Psoas muscle (tissue), 8 donors: ENCODE data around the gene OR56A5. TPM values are rescaled to one million over a fixed set of nuclear protein-coding genes. Genes with fewer than 3 reads are reported as not detected.
A peak's percentile ranks its signal among the peaks of the same experiment; 100 is the strongest.

Experiments used
- ATAC-seq, 4 donors: fragments of 200-7000 bp; cut with Tn5 transposase; one replicate each; pipeline ENCODE4 v1.9.1; 2020; ENCODE audit warnings: moderate library complexity in 3 of 4, mild to moderate bottlenecking in 2 of 4
- DNase-seq, 2 donors: peaks; one replicate each; pipeline ENCODE4 v3.0.0-alpha.2; 2020
- H3K27ac ChIP-seq: fragments of 200-600 bp; one replicate; pipeline ENCODE4 v1.8.0; 2022
- H3K27me3 ChIP-seq, 3 donors: fragments of 200-600 bp in 1 of 3; one replicate each; pipeline versions ENCODE4 v1.6.1 to v1.8.0; 2013 to 2022; ENCODE audit warnings: low read length in 2 of 3, mild to moderate bottlenecking in 2 of 3, moderate library complexity in 1 of 3; ENCODE audit not compliant: insufficient read depth in 3 of 3
- H3K36me3 ChIP-seq, 2 donors: fragments of 200-600 bp in 1 of 2; one replicate each; pipeline versions ENCODE4 v1.6.1 to v1.8.0; 2013 to 2022; ENCODE audit warnings: low read depth in 1 of 2, mild to moderate bottlenecking in 1 of 2, moderate library complexity in 1 of 2; ENCODE audit not compliant: insufficient read depth in 1 of 2
- H3K4me1 ChIP-seq: fragments of 200-600 bp; one replicate; pipeline ENCODE4 v1.8.0; 2022
- H3K4me3 ChIP-seq: fragments of 200-600 bp; one replicate; pipeline ENCODE4 v1.8.0; 2022; ENCODE audit warnings: mild to moderate bottlenecking
- H3K9me3 ChIP-seq: fragments of 200-600 bp; one replicate; pipeline ENCODE4 v1.8.0; 2022
- CTCF ChIP-seq: fragments of 200-600 bp; IDR thresholded peaks from one replicate; pipeline ENCODE4 v1.8.0; 2022; ENCODE audit warnings: antibody characterized with exemption
- WGBS, 3 donors: extraction: QIAGEN DNeasy Blood & Tissue Kit; methylation state at CpG; one replicate each; pipeline versions ENCODE4 v1.1.6 to v1.1.7; 2013; 5-methylcytosine and 5-hydroxymethylcytosine counted together
- intact Hi-C, 2 donors: fragments of 100-400 bp; cut with DNase I; formaldehyde crosslinking; loops; one replicate each; pipeline versions ENCODE4 v1.11.0 to v1.14.2; 2022
- polyA plus RNA-seq, 3 donors: library from polyadenylated mRNA; stranded (reverse); fragments of 200-250 nt; gene quantifications; one replicate each; pipeline ENCODE4 v1.2.3, GENCODE V29; 2013
- total RNA-seq, 4 donors: library from RNA; stranded (reverse); fragmentation: NEBNext Ultra II Directional in 2 of 4; extraction: Animal tissue kit (Norgen Biotek cat#: 25700) in 2 of 4; gene quantifications; one replicate each; pipeline versions ENCODE4 v1.2.1 to v1.2.4, GENCODE V29; 2021 to 2023
- donor health status: healthy with polysubstance abuse.
- donor health status: DM: no; HTN: no; CAD: no; lungs with moderate emphysema.
- donor health status: Bipolar disorder and iron deficiency.
- donor health status: healthy.
- donor health status: DM: yes; HTN: yes; CAD: no.
- donor health status: DM: no; HTN: no; CAD: no.
- donor health status: DM: no; HTN: no; CAD: no.
- donor health status: DM: yes; HTN: yes; CAD: no.

Gene OR56A5
- total and polyA plus RNA-seq, 7 donors = not detected

DNA sequence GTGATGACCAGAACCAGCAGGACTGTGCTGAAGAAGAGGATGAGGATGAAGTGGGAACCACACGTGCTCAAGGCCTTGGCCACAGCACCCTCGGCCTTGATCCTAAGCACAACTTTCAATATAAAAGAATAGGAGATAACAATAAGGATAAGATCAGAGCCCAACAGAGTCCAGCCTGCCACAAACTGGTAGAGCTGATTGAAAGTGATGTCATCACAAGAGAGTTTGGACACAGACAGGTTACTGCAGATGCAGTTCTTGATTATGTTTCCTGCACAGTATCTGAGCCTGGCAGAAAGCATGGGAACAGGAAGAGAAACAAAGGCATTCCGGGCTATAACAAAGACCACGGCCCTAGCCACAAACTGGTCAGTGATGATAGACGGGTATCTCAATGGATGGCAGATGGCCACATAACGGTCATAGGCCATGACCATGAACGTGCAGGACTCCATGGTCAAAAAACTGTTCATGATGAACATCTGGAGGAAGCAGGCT, 34.0 kb upstream of the OR56A5 start:
- 73 to 76% (median 74%) methylated on average over 7 of the region's 7 CpGs for WGBS, 3 donors
- Histone ChIP-seq H3K9me3 (no peaks in the 10 kb centered on the region), H3K4me1 (no peaks in the 10 kb centered on the region), H3K27me3 (no peaks in the 10 kb centered on the region), H3K4me3 (no peak overlapping the region), H3K36me3 (no peaks in the 10 kb centered on the region), H3K27ac (no peak overlapping the region)
- intact Hi-C loops = no loop called here
- DNase-seq = no peak
- no peak for TF ChIP-seq CTCF
- ATAC-seq = no peak

- Histone ChIP-seq H3K4me1 (no peaks in the 10 kb centered on the region), H3K9me3 (no peaks in the 10 kb centered on the region), H3K27me3 (no peaks in the 10 kb centered on the region), H3K27ac (no peak overlapping the region), H3K4me3 (no peak overlapping the region), H3K36me3 (no peaks in the 10 kb centered on the region)
- no peak for ATAC-seq
- WGBS, 3 donors = 86 to 89% (median 86%) methylated on average over 14 of the region's 14 CpGs
- intact Hi-C loops = no loop called here
- no peak for DNase-seq
- TF ChIP-seq CTCF = no peak
Observed at GRCh38 chr11:5994791-5995190, 26.5 kb upstream of the OR56A5 start.

- no peak overlapping the region for H3K4me3 ChIP-seq
- TF ChIP-seq CTCF = peak; percentile 45
- no peaks in the 10 kb centered on the region for H3K9me3 ChIP-seq
- no peak for DNase-seq
- WGBS, 3 donors = 40 to 48% (median 43%) methylated on average over 3 of the region's 3 CpGs
- no peaks in the 10 kb centered on the region for H3K27me3 ChIP-seq
- no peaks in the 10 kb centered on the region for H3K36me3 ChIP-seq
- H3K27ac ChIP-seq = no peak overlapping the region
- no peaks in the 10 kb centered on the region for H3K4me1 ChIP-seq
- ATAC-seq = no peak
- intact Hi-C loops = no loop called here
Observed at GRCh38 chr11:5992604-5993251, 24.4 kb upstream of the OR56A5 start.

DNA sequence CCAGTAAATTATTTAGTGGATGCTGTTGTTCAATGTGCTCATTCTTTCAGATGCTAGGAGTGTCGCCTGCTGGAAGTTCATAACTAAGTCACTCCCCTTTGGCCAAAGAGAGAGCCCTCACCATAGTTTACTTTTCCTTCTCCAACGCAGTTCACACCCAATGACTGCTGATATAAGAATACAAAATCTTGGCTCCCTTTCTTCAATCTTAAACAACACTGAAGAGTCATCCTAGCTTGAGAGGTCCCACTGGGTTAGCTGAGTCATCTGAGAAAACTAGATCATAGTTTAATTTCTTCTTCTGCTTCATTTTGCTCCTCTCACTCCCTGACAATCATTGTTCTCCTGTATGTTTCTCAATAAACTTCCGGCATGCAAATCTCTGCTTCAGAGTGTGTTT, 23.9 kb upstream of the OR56A5 start:
- H3K4me1 ChIP-seq = no peaks in the 10 kb centered on the region
- ATAC-seq = no peak

More for the DNA sequence above, 23.9 kb upstream of the OR56A5 start:
- no peaks in the 10 kb centered on the region for H3K27me3 ChIP-seq
- intact Hi-C loops = no loop called here
- DNase-seq = no peak
- H3K27ac ChIP-seq = no peak overlapping the region
- WGBS, 3 donors = 75 to 81% (median 75%) methylated on average over 3 of the region's 3 CpGs
- no peak for TF ChIP-seq CTCF
- H3K36me3 ChIP-seq = no peaks in the 10 kb centered on the region
- H3K9me3 ChIP-seq = no peaks in the 10 kb centered on the region
- no peak overlapping the region for H3K4me3 ChIP-seq
